Upper lobe of right lung (tissue), 1 donor: ENCODE results near the gene HENMT1. TPM values are rescaled to one million over a fixed set of nuclear protein-coding genes. Genes with fewer than 3 reads are reported as not detected.
"Not testable (repeated sequence)": the region's sequence is repeated elsewhere in the genome, so short reads cannot be mapped to it uniquely, and the experiment has no call there.

Experiments used
- ATAC-seq: fragments of 200-7000 bp; cut with Tn5 transposase; one replicate; pipeline ENCODE4 v1.9.1; 2020; ENCODE audit warnings: mild to moderate bottlenecking, moderate library complexity
- DNase-seq: peaks from one replicate; pipeline ENCODE4 v3.0.0-alpha.2; 2020
- H3K27ac ChIP-seq: fragments of 200-600 bp; one replicate; pipeline ENCODE4 v1.8.0; 2022
- H3K27me3 ChIP-seq: fragments of 200-600 bp; one replicate; pipeline ENCODE4 v1.8.0; 2022; ENCODE audit warnings: mild to moderate bottlenecking
- H3K36me3 ChIP-seq: fragments of 200-600 bp; one replicate; pipeline ENCODE4 v1.8.0; 2022
- H3K4me1 ChIP-seq: fragments of 200-600 bp; one replicate; pipeline ENCODE4 v1.8.0; 2022
- H3K4me3 ChIP-seq: fragments of 200-600 bp; one replicate; pipeline ENCODE4 v1.8.0; 2022; ENCODE audit warnings: mild to moderate bottlenecking
- H3K9me3 ChIP-seq: fragments of 200-600 bp; one replicate; pipeline ENCODE4 v1.8.0; 2022
- intact Hi-C: fragments of 100-400 bp; cut with DNase I; formaldehyde crosslinking; loops from one replicate; pipeline ENCODE4 v1.11.0; 2022
- total RNA-seq: library from RNA; stranded (reverse); fragmentation: NEBNext Ultra II Directional; extraction: Animal tissue kit (Norgen Biotek cat#: 25700); gene quantifications from one replicate; pipeline ENCODE4 v1.2.1, GENCODE V29; 2021
- TF ChIP-seq, protein P1 (sequence below): fragments of 200-600 bp; IDR thresholded peaks from one replicate; pipeline ENCODE4 v1.8.0; 2022; ENCODE audit warnings: antibody characterized with exemption
- donor health status: DM: no; HTN: yes; CAD: no; lungs with severe emphysema.

HENMT1 gene
- total RNA-seq, 1 donor from 2014 or later: 5.6 TPM

GRCh38 chr1:108691128-108691941, 30.4 kb upstream of the HENMT1 start:
- Histone ChIP-seq H3K27ac (peak overlapping the region; percentile 99), H3K9me3 (no peaks in the 10 kb centered on the region), H3K4me1 (peaks cover 21% of the 10 kb centered on the region), H3K4me3 (peak overlapping the region; percentile 79), H3K27me3 (no peaks in the 10 kb centered on the region), H3K36me3 (peaks cover 11% of the 10 kb centered on the region)
- ATAC-seq (no peak), DNase-seq (no peak)
- intact Hi-C loops: no loop called here
- TF ChIP-seq, protein P1, sequence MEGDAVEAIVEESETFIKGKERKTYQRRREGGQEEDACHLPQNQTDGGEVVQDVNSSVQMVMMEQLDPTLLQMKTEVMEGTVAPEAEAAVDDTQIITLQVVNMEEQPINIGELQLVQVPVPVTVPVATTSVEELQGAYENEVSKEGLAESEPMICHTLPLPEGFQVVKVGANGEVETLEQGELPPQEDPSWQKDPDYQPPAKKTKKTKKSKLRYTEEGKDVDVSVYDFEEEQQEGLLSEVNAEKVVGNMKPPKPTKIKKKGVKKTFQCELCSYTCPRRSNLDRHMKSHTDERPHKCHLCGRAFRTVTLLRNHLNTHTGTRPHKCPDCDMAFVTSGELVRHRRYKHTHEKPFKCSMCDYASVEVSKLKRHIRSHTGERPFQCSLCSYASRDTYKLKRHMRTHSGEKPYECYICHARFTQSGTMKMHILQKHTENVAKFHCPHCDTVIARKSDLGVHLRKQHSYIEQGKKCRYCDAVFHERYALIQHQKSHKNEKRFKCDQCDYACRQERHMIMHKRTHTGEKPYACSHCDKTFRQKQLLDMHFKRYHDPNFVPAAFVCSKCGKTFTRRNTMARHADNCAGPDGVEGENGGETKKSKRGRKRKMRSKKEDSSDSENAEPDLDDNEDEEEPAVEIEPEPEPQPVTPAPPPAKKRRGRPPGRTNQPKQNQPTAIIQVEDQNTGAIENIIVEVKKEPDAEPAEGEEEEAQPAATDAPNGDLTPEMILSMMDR: no peak

DNA sequence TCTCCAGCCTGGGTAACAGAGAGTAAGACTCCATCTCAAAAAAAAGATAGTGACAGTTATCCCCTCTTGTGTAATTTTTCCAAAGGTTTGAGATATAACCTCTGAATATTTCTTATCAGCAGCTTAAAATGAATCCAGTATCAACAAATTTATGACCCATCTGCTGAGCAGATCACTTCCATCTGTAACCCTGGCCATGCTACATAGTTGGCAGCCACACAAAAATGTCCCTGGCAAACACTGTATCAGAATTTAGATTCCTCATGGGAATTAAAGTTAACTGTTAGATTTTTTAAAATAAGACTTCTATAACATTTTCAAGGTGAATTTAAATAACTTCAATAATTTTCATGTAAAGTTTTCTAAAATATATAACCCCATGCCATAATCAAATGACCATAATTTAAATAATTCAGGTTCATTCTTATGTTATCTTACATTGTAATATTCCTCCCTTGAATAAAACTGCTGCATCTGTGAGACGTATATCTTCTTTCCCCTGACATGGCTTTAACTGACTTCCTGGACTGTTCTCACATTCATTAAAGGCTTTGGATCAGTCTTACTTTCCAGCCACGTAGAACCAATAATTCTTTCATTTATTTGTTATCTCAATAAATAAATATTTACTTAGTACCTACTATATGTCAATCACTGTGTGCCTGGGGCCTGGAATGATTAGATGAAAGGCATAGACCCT, 25.9 kb upstream of the HENMT1 start:
- Histone ChIP-seq H3K27ac (no peak overlapping the region), H3K9me3 (no peaks in the 10 kb centered on the region), H3K36me3 (no peaks in the 10 kb centered on the region), H3K4me1 (peaks cover 7% of the 10 kb centered on the region), H3K27me3 (no peaks in the 10 kb centered on the region), H3K4me3 (no peak overlapping the region)
- DNase-seq (no peak), ATAC-seq (no peak)
- TF ChIP-seq, protein P1: no peak
- intact Hi-C loops: no loop called here

- Histone ChIP-seq H3K27me3 (no peaks in the 10 kb centered on the region), H3K4me1 (no peaks in the 10 kb centered on the region), H3K9me3 (no peaks in the 10 kb centered on the region), H3K27ac (no peak overlapping the region), H3K36me3 (no peaks in the 10 kb centered on the region), H3K4me3 (no peak overlapping the region)
- TF ChIP-seq, protein P1: no peak
- no peak for DNase-seq
- no peak for ATAC-seq
- intact Hi-C loops: no loop called here
Measured at GRCh38 chr1:108685529-108685928, 24.6 kb upstream of the HENMT1 start.

GRCh38 chr1:108681701-108682100, 20.8 kb upstream of the HENMT1 start:
- H3K27ac ChIP-seq, H3K9me3 ChIP-seq: not testable (repeated sequence)

DNA sequence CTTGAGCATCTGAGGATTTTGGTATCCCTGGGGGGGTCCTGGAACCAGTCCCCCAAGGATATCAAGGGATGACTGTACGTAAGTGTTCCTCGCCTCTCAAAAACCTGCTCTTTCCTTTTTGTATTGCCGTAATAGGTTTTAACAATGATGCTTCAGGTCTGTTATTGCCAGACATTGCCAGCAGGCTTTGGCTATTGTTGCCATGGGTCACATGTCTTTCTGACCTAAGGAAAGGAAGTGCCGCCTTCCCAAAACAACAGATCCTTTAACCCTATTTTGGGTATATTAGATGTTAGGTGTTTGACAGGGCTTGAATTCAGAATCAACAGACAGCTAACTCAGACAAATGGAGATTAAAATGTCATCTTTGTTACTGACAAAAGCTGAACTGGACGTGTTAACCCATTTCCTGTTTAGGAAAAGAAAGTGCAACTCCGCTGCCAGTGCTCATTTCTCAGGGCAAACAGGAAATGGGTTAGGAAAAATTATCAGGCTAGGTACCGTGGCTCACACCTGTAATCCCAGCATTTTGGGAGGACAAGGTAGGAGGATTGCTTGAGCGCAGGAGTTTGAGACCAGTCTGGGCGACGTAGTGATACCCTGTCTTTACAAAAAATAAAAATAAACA, 18.8 kb upstream of the HENMT1 start:
- ATAC-seq: peak; percentile 16
- peak overlapping the region; percentile 31 for H3K4me3 ChIP-seq
- intact Hi-C loops: no loop called here

More at GRCh38 chr1:108681701-108682100, 20.8 kb upstream of the HENMT1 start:
- intact Hi-C loops, H3K4me1 ChIP-seq, H3K27me3 ChIP-seq, DNase-seq, ATAC-seq, H3K36me3 ChIP-seq, H3K4me3 ChIP-seq: not testable (repeated sequence)

More for the DNA sequence above, 18.8 kb upstream of the HENMT1 start:
- TF ChIP-seq, protein P1: no peak
- peaks cover 7% of the 10 kb centered on the region for H3K4me1 ChIP-seq
- no peak overlapping the region for H3K27ac ChIP-seq
- no peaks in the 10 kb centered on the region for H3K9me3 ChIP-seq
- DNase-seq: no peak
- no peaks in the 10 kb centered on the region for H3K27me3 ChIP-seq
- no peaks in the 10 kb centered on the region for H3K36me3 ChIP-seq
